ENCODE data around the gene PAPPA2.

PAPPA2 gene

DNA sequence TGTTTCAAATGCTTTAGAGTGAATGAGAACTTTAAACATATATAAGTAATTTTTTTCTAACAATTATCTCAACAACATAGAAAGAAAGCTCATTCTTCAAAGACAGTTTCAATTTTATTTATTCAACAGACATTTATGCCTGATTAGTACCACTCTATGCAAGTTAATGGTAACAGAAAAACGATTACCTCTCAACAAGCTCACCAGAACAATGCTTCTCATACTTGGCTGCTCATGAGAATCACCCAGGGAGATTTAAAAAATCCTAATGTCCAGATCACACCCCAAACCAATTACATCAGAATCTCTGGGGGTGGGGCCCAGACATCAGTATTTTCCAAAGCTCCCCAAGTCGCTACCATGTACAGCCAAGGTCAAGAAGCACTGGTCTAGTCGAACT, 312.4 kb downstream of the PAPPA2 start:
- Histone ChIP-seq H3K36me3 (replicated peaks; ENCODE audit: insufficient read depth, low read length) (no peaks in the 10 kb centered on the region), H3K4me3 (ENCODE audit: low read length) (no peak overlapping the region), H3K4me1 (ENCODE audit: low read length) (no peaks in the 10 kb centered on the region), H3K9me2 (replicated peaks; ENCODE audit: insufficient read depth, low read length) (no peaks in the 10 kb centered on the region), H3K27ac (ENCODE audit: low read length) (no peak overlapping the region), H3K9ac (ENCODE audit: low read length) (no peak overlapping the region), H3K79me2 (ENCODE audit: low read length) (no peaks in the 10 kb centered on the region), H3F3A (ENCODE audit: insufficient read depth, low read length) (no peaks in the 10 kb centered on the region), H4K20me1 (ENCODE audit: insufficient read depth, low read length) (no peaks in the 10 kb centered on the region), H2AFZ (ENCODE audit: low read length) (no peak overlapping the region), H3K4me2 (ENCODE audit: low read depth, low read length) (no peak overlapping the region), H3K27me3 (replicated peaks; ENCODE audit: insufficient read depth, low read length) (no peaks in the 10 kb centered on the region), H3K9me3 (replicated peaks; ENCODE audit: insufficient read depth, low read length) (no peaks in the 10 kb centered on the region)
- DNase-seq, result no peak
- no peak for TF ChIP-seq CTCF (IDR thresholded peaks at IDR 0.05; ENCODE audit: low read length)

DNA sequence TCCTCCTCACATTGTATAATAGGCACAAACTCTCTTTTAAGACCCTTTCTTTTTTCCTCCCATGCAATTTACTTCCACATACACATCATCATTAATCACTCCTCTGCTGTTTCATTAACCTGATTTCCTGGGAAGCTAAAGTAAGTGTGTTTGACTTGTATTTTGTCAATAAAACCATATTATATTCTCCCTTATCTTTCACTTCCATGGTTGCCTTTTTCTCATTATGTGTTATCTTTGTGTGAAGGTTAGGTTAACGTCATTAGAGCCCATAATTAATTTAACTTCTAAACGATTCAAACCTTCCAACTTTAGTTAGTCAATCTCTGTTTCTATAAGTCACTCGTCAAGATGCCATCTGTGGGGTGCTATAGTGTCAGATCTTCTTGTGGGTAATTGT, 313.0 kb downstream of the PAPPA2 start:
- Histone ChIP-seq H3K4me2 (ENCODE audit: low read depth, low read length) (no peak overlapping the region), H3K9me3 (replicated peaks; ENCODE audit: insufficient read depth, low read length) (no peaks in the 10 kb centered on the region), H2AFZ (ENCODE audit: low read length) (no peak overlapping the region), H3K79me2 (ENCODE audit: low read length) (no peaks in the 10 kb centered on the region), H3K36me3 (replicated peaks; ENCODE audit: insufficient read depth, low read length) (no peaks in the 10 kb centered on the region), H3K9ac (ENCODE audit: low read length) (no peak overlapping the region), H3K9me2 (replicated peaks; ENCODE audit: insufficient read depth, low read length) (no peaks in the 10 kb centered on the region), H3K4me1 (ENCODE audit: low read length) (no peaks in the 10 kb centered on the region), H3K27ac (ENCODE audit: low read length) (no peak overlapping the region), H3K4me3 (ENCODE audit: low read length) (no peak overlapping the region), H3K27me3 (replicated peaks; ENCODE audit: insufficient read depth, low read length) (no peaks in the 10 kb centered on the region), H4K20me1 (ENCODE audit: insufficient read depth, low read length) (no peaks in the 10 kb centered on the region), H3F3A (ENCODE audit: insufficient read depth, low read length) (no peaks in the 10 kb centered on the region)
- no peak for DNase-seq
- TF ChIP-seq EZH2phosphoT487 (IDR thresholded peaks at IDR 0.05; ENCODE audit: low read length) (no peak), CTCF (IDR thresholded peaks at IDR 0.05; ENCODE audit: low read length) (no peak), EZH2 (optimal IDR thresholded peaks at IDR 0.05; ENCODE audit: low read depth, low read length) (no peak)

- DNase-seq, result no peak
- Histone ChIP-seq H4K20me1 (ENCODE audit: insufficient read depth, low read length) (no peaks in the 10 kb centered on the region), H3K27me3 (replicated peaks; ENCODE audit: insufficient read depth, low read length) (no peaks in the 10 kb centered on the region), H3F3A (ENCODE audit: insufficient read depth, low read length) (no peaks in the 10 kb centered on the region), H3K27ac (ENCODE audit: low read length) (no peak overlapping the region), H3K9me2 (replicated peaks; ENCODE audit: insufficient read depth, low read length) (no peaks in the 10 kb centered on the region), H3K4me1 (ENCODE audit: low read length) (no peaks in the 10 kb centered on the region), H3K4me3 (ENCODE audit: low read length) (no peak overlapping the region), H3K36me3 (replicated peaks; ENCODE audit: insufficient read depth, low read length) (no peaks in the 10 kb centered on the region), H3K9ac (ENCODE audit: low read length) (no peak overlapping the region), H3K79me2 (ENCODE audit: low read length) (no peaks in the 10 kb centered on the region), H3K9me3 (replicated peaks; ENCODE audit: insufficient read depth, low read length) (no peaks in the 10 kb centered on the region), H3K4me2 (ENCODE audit: low read depth, low read length) (no peak overlapping the region), H2AFZ (ENCODE audit: low read length) (no peak overlapping the region)
- TF ChIP-seq EZH2phosphoT487 (IDR thresholded peaks at IDR 0.05; ENCODE audit: low read length) (no peak), CTCF (IDR thresholded peaks at IDR 0.05; ENCODE audit: low read length) (no peak), EZH2 (optimal IDR thresholded peaks at IDR 0.05; ENCODE audit: low read depth, low read length) (no peak)
Observed at GRCh38 chr1:176778056-176778455, 315.1 kb downstream of the PAPPA2 start.

DNA sequence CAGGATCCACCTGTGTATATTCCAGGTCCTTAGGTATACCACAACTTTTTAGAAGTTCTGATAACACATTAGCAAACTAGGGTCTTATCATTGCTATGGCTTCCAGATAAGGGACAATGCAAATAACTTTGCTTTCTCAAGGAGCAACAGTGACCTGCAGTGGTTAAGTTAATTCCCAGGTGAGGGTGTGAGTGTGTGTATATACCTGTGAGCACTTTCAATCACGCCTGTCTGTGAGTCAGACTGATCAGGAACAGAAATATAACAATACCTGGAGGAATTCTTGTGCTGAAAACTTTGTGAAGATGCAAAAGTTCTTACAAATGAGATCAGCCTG, 317.0 kb downstream of the PAPPA2 start:
- Histone ChIP-seq H2AFZ (ENCODE audit: low read length) (no peak overlapping the region), H3K4me2 (ENCODE audit: low read depth, low read length) (no peak overlapping the region), H3K27me3 (replicated peaks; ENCODE audit: insufficient read depth, low read length) (no peaks in the 10 kb centered on the region), H3K4me3 (ENCODE audit: low read length) (no peak overlapping the region), H3K9me3 (replicated peaks; ENCODE audit: insufficient read depth, low read length) (no peaks in the 10 kb centered on the region), H3F3A (ENCODE audit: insufficient read depth, low read length) (no peaks in the 10 kb centered on the region), H3K36me3 (replicated peaks; ENCODE audit: insufficient read depth, low read length) (no peaks in the 10 kb centered on the region), H3K79me2 (ENCODE audit: low read length) (no peaks in the 10 kb centered on the region), H3K9me2 (replicated peaks; ENCODE audit: insufficient read depth, low read length) (no peaks in the 10 kb centered on the region), H4K20me1 (ENCODE audit: insufficient read depth, low read length) (no peaks in the 10 kb centered on the region), H3K27ac (ENCODE audit: low read length) (no peak overlapping the region), H3K9ac (ENCODE audit: low read length) (no peak overlapping the region), H3K4me1 (ENCODE audit: low read length) (no peaks in the 10 kb centered on the region)
- DNase-seq, result no peak
- no peak for TF ChIP-seq EZH2 (optimal IDR thresholded peaks at IDR 0.05; ENCODE audit: low read depth, low read length)
- TF ChIP-seq CTCF (IDR thresholded peaks at IDR 0.05; ENCODE audit: low read length), result no peak
- no peak for TF ChIP-seq EZH2phosphoT487 (IDR thresholded peaks at IDR 0.05; ENCODE audit: low read length)

Measured in MM.1S (cell line).